GM12874 (cell line): ENCODE results near the gene SH2D1B.

Experiments
- CTCF ChIP-seq: IDR thresholded peaks from 2 replicates; pipeline ENCODE4 v1.5.1; 2011; ENCODE audit warnings: low read depth, mild to moderate bottlenecking, control low read depth, low read length, moderate library complexity; ENCODE audit not compliant: insufficient read depth

The SH2D1B gene

GRCh38 chr1:162353702-162354101 lies 58.2 kb downstream of the SH2D1B start:
- no peak for TF ChIP-seq CTCF

GRCh38 chr1:162353078-162353477 lies 58.9 kb downstream of the SH2D1B start:
- TF ChIP-seq CTCF, result no peak

- no peak for TF ChIP-seq CTCF
Observed at GRCh38 chr1:162351246-162351842, 60.6 kb downstream of the SH2D1B start.

- TF ChIP-seq CTCF, result no peak
Observed at GRCh38 chr1:162349635-162350330, 62.2 kb downstream of the SH2D1B start.

- TF ChIP-seq CTCF, result no peak
Observed at GRCh38 chr1:162347281-162347680, 64.7 kb downstream of the SH2D1B start.
